Effector CD4-positive, alpha-beta T cell (primary cell): Measurements from ENCODE around the gene PDE9A.

ENCODE experiments used
- DNase-seq: peaks from one replicate; pipeline ENCODE4 v3.0.0-alpha.2; 2020

PDE9A gene

DNA sequence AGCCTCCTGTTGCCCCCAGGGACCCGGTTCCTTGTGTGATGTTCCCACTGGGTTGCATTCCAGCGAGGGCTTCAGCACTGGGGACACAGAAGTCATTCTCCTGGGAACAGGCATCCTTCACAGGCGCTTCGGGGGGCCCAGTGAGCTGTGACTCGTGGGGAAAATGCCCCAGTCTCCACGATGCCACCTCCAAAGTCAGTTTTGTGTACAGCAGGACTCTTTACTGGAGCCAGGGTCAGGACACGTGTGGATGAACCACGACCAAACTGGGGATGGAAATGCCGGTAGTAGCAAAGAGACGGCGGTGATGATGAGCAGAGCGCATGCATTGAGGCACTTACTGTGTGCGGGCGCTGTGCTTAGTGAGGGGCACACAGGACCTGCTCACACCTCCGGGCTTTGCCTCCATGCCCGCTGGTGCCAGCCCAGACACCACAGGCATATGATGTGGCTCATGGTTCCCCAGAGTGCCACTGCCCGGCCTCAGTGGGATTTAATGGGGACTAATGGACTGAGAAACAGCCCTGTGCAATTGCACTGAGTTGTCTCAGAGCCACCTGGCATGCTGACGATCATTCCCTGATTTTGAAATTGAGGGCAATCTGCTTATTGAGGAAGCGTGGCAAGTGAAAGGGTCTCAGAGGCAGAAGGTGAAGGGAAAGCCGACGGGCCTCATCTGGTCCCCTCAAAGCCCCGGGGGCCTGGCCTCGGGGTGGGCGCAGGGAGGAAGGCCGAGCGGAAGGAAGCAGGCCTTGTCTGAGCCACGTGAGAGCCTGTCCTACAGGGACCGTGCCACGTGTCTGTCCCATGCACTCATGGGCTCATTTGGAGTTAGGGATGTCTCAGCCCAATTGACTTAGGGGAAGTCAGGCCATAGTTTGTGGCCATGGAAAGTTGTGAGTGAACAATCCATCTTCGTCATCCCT is 91.4 kb downstream of the PDE9A start:
- no peak for DNase-seq

DNA sequence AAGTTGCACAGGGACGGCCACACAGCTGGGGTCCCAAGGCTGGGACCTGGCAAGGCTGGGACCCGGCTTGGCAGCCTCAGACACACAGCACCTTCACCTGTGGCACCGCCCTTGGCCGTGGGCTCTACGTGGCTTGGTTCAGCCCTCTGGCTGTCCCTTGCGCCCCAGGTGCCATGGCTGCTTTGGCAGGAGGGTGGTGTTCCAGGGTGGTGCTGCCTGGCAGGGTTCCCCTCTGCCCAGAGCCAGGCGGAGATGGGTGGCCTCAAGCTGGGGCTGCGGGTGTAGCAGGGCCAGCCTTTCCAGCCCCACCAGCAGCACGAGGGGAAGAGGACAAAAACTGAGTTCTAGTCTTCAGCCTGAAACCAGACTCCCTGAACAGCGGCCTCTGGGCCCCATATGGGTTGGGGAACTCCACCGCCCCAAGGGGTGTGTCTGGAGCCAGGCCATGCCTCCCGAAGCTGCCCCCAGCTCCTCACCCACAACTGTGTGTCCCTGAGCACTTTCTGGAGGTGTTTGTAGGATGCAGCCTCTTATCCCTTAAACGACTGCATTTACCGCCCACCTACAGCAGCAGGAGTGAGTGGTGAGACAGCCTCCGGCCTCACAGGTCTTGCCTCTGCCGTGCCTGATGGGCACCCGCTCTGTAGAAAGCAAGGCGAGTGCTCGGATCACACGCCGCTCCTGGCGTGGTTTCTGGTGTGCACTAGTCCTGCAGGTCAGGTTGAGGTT is 92.3 kb downstream of the PDE9A start:
- DNase-seq, result no peak

DNA sequence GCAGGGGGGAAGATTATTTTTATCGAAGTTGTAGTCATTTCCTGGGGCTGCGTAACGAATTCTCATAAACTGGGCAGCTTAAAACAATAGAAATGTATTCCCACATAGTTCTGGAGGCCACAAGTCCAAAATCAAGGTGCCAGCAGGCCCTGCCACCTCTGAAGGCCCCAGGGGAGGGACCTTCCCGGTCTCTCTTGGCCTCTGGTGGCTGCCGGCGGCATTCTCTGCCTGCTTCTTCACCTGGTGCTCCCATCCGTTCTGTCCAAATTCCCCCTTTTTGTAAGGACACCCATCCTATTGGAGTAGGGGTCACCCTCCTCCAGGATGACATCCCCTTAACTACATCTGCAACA is 92.8 kb downstream of the PDE9A start:
- DNase-seq, result no peak

DNA sequence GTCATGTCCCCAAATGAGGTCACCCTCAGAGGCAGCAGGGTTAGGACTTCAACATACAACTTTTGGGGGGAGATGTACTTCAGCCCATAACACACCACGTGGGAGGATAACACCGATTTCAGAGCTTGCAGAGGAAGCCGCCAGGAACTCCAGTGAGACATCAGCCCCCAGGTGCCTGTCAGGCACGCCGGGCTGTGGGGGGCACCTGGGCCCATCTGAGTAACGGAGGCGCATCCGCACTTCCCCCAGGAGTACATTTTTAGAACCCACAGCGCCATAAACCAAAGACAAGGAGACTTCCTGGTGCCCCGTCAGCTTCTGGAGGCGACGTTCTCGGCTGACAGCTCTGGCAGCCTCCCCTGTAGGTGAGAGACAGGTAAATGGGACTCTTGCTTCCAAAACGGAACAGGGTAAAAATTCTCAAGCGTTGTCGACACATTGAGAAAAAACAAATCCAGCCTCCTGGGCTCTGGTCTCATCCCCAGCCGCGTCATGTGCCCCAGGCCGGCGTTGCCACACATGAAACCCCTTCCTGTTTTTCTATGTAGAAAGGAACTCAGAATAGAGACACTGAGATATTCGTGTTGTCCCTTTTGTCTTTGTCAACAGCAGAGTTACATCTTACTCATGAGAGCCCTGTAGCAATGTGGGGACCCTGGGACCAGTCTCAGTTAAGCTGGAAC is 93.3 kb downstream of the PDE9A start:
- DNase-seq, result peak; percentile 12

DNA sequence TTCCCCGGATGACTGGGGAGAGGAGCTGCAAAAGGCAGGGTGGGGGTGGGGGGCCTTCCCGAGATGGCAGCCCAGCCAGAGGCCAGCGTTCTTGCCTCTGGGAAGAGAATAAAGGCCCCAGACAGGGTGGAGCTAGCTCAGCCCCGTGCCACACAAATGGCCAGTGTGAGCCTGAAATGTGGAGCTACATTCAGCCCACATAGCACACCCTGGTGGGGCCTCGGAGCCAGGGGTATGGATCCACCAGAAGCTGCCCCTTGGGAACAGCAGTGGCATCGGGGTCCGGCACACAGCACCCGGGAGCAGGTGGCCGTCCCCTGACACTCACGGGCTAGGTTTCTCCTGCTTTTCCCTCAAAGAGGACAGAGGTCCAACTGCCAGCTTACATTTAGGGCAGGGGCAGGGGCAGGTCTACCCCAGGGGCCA is 93.9 kb downstream of the PDE9A start:
- DNase-seq, result no peak

DNA sequence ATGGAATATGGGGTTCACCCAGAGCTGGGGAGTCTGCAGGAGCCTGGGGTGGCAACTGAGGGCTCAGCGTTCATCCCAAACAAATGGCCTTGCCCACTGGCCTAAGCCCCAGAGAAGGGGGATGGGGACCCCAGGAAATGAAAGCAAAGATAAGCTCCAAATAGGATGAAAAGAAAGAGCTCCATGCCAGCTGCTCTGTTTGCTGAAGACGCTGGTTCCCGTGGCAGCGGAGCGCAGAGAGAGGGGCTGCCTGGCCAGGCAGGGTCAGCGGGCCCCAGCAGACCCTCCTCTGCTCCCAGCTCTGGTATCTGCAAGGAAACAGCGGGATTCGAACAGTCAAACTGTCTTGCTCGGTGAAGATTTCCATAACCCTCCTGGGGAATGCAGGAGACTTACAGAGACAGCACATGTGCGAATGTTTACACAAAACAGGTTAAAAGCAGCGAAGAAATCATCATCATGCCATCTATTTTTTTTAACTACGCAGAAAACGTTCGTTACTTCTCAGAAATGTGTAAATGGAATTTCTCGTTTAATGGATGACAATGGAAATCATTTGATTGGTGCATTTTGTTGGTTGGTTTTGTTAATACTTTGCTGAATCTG is 94.4 kb downstream of the PDE9A start:
- DNase-seq, result no peak

DNA sequence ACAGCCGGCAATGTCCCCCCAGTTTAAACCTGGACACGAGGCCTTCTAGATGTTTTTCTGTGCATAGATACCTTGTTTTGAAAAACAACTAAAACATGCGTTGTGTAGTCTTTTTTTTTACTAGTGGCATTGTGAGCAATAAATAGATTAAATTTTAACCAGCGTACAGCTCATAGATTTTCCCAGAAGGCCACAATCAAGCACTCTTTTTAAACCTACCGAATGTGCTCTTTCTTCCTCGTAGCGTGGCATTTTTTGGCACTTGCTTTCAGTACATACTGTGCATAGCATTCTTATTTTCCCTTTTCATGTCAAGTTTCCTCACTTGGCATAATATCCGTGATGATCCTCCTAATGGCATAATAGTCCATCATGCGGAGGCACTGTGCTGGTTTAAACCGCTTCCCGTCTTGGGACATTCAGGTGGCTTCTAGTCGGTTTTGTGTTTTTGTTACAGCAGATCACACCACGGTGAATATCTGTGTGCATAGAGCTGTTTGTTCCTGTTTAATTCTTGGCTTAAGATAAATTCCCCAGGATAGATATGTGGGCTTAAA is 95.3 kb downstream of the PDE9A start:
- no peak for DNase-seq

DNA sequence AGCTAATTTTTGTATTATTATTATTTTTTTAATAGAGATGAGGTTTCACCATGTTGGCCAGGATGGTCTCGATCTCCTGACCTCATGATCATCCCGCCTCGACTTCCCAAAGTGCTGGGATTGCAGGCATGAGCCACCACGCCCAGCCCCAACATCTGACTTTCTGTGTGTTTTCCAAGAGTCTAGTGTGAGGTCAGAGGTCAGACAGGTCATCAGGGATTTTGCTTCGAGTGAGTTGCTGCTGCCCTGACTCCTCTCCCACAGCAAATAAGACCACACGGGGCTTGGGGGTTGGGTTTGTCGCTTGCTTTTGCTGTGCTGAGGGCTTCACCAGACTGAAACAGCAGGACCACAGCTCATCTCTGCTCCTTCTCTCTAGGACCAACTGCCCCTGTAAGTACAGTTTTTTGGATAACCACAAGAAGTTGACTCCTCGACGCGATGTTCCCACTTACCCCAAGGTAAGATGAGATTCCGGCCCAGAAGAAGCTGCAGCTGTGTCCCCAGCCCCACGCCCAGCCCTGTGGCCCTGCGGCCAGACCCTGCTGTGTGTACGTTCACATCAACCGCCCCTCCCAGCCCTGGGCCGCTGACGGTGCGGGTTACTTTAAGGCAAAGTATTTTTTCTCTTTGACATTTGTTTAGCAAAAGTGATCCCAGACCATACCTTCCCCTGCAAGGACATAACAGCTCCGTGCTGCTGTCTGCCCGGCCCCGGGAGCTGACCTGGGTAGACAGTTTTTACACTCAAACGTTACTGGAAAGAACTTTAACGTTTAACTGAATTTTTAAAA is 97.5 kb downstream of the PDE9A start:
- DNase-seq, result no peak

DNA sequence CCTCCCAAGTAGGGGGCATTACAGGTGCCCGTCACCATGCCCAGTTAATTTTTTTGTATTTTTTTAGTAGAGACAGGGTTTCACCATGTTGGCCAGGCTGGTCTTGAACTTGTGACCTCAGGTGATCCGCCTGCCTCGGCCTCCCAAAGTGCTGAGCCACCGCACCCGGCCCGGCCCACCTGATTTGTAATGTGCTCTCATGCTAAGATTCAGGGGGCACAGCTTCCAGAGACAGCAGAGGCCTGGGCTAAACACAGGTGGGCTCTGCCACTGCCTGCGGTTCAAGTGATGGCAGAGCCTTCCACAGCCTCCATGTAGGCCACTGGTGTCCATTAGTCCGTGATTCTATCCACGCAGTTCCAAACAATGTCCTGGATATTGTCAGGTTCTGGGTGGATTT is 98.4 kb downstream of the PDE9A start:
- no peak for DNase-seq

DNA sequence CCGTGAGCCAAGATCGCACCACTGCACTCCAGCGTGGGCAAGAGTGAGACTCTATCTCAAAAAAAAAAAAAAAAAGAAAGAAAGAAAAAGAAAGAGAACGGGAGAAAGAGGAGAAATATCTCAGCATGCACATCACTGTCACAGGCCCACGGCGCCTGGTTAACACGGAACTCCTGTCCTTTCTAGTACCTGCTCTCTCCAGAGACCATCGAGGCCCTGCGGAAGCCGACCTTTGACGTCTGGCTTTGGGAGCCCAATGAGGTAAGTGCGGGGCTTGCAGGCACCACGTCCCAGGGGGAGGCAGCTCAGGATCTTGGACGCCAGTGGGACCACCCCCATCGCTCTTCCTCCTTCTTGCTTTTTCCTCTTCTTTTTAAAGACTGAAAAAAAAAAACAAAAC is 100.4 kb downstream of the PDE9A start:
- no peak for DNase-seq

DNA sequence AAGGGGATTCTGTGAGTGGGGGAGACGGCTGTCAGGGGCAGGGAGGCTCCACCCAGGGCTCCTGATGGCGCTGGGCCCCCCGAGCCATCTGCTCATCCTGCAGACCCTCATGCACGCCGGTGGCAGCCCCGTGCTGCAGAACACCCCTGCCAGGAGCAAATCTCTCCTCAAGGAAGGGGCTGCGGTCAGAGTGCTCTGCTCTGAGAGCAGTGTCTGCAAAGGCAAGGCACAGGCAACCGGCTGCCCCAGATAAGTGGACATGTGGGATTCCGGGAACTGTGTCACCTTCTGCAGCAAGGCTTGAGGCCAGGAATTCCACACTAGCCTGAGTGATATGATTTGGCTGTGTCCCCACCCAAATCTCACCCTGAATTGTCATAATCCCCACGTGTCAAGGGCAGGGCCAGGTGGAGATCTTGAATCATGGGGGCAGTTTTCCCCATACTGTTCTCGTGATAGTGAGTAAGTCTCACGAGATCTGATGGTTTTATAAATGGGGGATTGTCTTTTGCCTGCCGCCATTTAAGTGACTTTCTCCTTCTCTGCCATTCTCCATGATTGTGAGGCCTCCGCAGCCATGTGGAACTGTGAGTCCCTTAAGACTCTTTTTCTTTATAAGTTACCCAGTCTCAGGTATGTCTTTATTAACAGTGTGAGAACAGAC is 101.0 kb downstream of the PDE9A start:
- no peak for DNase-seq

DNA sequence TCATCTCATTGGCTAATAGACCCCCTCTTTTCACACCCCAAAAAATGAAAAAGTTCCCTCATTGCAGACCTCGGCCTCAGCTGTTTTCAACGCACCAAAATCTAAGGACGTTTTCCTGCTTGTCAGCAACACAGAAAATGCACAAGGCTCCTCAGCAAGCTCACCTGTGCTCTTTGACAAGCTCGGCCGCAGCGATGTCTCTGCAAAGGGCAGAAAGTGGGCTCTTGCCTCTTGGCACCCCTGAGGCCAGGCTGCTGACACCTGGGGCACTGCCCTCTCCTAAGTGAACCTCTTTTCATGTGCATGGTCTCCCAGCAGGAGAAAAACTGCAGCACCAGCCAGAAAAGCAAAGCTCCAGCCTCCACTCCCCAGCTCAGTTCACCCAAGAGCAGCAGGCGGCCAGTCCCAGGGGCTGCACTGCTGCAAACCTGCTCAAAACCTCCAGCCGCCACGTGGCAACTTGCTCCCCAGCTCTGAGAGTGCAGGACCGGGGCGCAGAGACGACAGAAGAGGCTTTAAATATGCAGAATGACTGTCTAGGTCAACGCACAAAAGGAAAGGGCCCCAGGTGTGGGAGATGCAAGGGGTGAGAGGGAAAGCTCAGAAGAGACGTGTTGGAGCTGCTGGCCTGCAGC is 101.7 kb downstream of the PDE9A start:
- no peak for DNase-seq

DNA sequence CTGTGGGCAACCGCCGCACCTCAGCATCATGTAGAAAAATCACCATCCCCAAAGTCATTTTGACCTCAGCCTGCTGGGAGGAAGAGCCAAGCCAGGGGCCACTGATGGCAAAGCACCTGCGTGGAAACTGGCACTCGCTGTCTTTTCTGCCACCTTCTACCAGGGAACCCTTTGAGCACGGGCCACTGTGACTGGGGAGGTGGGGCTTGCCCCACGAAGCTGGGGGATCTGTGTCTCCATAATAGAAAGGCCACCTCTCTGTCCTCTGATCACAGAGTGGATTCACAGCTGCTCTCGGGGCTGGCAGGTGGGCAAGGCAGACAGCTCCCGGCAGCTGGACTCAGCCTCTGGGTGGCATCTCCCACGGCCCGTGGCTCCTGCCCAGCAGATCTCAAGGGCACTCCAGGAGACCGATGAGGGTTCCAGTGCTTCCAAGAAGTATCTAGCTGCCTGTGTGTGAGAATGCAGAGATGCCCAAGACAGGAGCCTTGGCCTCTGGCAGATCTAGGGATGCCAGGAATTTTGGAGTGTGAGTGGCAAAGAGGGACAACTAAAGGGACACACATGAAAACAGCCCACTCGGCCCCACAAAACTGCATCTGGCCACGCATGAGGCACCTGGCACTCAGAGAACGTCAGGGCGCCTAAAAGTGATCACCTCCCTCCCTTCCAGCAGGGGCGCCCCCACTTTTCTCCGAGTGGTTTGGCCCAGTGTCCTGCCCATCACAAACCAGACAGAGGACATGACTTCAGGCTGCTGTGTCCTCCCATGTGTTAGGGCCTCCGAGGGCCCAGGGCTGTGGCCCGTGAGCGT is 102.6 kb downstream of the PDE9A start:
- no peak for DNase-seq

DNA sequence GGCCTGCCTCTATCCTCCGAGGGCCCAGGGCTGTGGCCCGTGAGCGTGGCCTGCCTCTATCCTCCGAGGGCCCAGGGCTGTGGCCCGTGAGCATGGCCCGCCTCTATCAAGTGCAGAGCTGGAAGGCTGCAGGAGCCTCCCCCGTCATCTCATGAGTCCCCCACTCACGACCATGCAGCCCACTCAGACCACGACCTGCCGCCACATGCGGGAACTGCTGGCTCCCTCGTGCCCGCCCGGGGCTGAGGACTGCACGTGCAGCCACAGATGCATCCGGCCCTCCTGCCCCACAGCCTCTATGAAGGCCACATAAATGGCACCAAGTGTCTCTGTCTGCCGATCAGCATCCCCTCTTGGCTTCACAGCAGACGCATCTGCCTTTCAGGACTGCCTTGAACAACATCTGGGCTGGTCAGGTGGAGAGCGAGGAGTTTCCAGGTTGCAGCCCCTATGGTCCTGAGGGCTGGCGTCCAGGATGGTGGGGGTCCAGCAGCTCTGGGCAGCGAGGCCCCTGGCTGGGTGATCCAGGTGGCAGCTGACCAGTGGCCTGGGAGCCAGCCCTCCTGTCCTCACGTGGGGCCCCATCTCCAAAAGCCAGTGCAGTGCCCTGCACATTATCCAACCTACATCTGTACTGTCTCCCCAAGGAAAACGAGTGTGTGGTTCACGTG is 103.3 kb downstream of the PDE9A start:
- no peak for DNase-seq

DNA sequence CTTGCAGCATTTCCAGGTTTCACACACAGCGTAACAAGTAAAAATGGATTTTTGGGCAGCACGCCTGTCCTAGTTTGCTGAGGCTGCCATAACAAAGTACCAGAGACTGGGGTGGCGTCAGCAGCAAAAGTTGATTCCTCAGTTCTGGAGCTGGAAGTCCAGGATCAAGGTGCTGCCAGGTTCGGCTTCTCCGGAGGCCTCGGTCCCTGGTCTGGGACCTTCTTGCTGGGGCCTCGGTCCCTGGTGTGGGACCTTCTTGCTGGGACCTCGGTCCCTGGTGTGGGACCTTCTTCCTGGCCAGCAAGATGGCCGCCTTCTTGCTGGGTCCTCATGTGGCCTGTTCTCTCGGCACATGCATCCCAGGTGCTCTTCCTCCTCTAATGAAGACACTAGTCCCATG is 104.0 kb downstream of the PDE9A start:
- no peak for DNase-seq

DNA sequence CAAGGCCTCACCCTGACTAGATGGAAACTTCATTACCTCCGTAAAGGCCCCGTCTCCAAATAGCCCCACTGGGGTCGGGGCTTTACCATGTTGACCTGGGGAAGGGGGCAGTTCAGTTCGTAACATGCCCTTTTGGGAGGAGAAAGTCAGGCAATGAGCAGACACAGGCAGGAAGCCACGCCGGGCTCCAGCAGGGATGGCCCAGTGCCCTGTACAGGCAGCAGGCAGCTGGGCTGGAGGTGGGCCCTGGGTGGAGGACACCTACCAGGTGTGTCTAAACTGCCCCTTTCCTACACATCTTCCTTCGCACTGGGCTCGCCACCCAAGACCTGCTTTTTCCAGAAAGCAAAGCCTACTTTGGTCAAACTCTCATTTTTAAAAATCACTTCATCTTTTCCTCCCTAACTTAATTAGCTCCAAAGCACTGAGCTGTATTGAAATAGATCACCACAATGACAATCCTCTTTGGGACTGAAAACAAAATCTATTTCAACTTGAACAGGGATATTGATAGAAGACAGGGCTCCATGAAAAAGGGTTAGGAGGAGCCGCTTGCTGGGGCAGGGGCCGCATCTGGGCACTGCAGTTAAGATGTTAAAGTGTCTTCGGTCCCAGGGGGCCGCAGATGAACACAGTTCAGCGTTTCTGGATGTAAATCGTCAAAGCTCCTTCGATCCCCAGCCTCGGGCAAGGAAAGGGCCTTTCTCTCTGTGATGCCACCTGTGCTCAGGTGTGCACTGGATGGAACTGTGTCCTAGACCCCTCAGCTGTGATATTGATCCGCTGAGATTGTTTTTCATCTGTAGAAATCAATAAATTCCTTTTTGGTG is 104.6 kb downstream of the PDE9A start:
- DNase-seq, result no peak

DNA sequence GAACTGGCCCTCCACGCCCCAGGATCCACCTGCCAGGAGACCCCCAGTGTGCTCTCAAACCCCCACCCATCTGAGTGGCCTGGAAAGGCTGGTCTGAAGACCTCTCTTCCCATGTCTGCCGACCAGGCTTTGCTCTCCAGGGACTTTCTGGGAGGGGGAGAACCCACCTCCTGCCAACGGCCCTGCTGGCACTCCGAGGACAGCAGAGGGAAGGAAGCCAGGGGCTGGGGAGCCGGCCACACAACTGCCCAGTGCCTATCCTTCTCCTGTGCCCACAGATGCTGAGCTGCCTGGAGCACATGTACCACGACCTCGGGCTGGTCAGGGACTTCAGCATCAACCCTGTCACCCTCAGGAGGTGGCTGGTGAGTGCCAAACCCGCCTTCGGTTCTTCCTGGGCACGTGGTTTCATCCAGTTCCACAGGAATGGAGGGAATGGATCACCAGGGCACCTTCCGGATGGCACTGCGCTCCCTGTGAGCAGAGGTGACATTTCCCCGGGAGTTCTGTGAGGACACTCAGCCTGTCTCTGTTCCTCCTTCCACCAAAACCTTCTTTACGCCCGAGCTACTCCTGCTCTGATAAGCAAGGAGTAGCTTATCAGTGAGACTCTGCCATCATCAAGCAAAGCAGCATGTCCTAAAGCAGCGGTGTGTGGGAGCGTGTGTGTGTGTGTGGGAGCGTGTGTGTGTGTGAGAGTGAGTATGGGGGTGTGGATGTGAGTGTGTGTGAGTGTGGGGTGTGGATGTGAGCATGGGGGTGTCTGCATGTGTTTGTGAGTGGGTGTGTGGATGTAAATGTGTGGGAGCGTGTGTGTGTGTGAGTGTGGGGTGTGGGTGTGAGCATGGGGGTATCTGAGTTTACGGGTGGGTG is 105.5 kb downstream of the PDE9A start:
- DNase-seq, result no peak

DNA sequence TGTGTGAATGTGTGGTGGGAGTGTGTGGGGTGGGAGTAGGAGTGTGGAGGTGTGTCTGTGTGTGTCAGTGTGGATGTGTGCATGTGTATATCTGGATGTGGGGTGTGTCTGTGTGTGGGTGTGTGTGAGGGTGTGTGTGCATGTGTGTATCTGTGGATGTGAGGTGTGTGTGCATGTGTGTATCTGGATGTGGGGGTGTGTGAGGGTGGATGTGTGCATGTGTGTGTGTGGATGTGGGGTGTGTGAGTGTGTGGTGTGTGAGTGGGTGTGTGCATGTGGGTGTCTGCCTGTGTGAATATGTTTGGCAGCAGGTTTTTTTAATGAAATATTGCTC is 106.1 kb downstream of the PDE9A start:
- no peak for DNase-seq
